WTC11 (cell line): ENCODE data around the gene CTNNA1. TPM values are rescaled to one million over a fixed set of nuclear protein-coding genes. Genes with fewer than 3 reads are reported as not detected.
A peak's percentile ranks its signal among the peaks of the same experiment; 100 is the strongest.

Experiments
- ATAC-seq: fragments of 200-7000 bp; cut with Tn5 transposase; 2 replicates; pipeline ENCODE4 v1.10.0; 2021; ENCODE audit warnings: mild to moderate bottlenecking, moderate library complexity
- CTCF ChIA-PET: fragments of 300-600 bp; sonication (Branson Sonifier 250); formaldehyde crosslinking; loops from one replicate; lab custom pipeline; 2021; ENCODE audit warnings: antibody characterized with exemption; lab: Charles Lee
- POLR2A ChIA-PET: fragments of 350-600 bp; sonication (Branson Sonifier 250); formaldehyde crosslinking; loops from one replicate; lab custom pipeline; 2021; ENCODE audit warnings: antibody characterized with exemption; lab: Charles Lee
- DNase-seq: peaks from one replicate; pipeline ENCODE4 v3.0.0; 2021; ENCODE audit warnings: low spot score
- H3K27ac Mint-ChIP-seq: 2 replicates; pipeline ENCODE4 v1.8.0; 2021; ENCODE audit warnings: mixed read lengths
- H3K27me3 Mint-ChIP-seq: 2 replicates; pipeline ENCODE4 v1.8.0; 2021; ENCODE audit warnings: low read depth, mild to moderate bottlenecking, moderate library complexity, mixed read lengths
- H3K36me3 Mint-ChIP-seq: 2 replicates; pipeline ENCODE4 v1.8.0; 2021; ENCODE audit warnings: mixed read lengths
- H3K4me1 Mint-ChIP-seq: 2 replicates; pipeline ENCODE4 v1.8.0; 2022; ENCODE audit warnings: mixed read lengths
- H3K4me3 Mint-ChIP-seq: 2 replicates; pipeline ENCODE4 v1.8.0; 2021; ENCODE audit warnings: mild to moderate bottlenecking, moderate library complexity, mixed read lengths
- H3K9me3 Mint-ChIP-seq: 2 replicates; pipeline ENCODE4 v1.8.0; 2021; ENCODE audit warnings: mixed read lengths
- ARID4B ChIP-seq: sonication (generic); formaldehyde crosslinking; IDR thresholded peaks from 2 replicates; pipeline ENCODE4 v1.8.0; 2023; ENCODE audit warnings: missing genetic modification reagents, mild to moderate bottlenecking, borderline replicate concordance
- ATF1 ChIP-seq: sonication (generic); formaldehyde crosslinking; IDR thresholded peaks from 2 replicates; pipeline ENCODE4 v1.8.1; 2023; ENCODE audit warnings: mild to moderate bottlenecking, moderate library complexity, missing genetic modification reagents
- CREM ChIP-seq: sonication (generic); formaldehyde crosslinking; IDR thresholded peaks from 2 replicates; pipeline ENCODE4 v1.8.1; 2022; ENCODE audit warnings: mild to moderate bottlenecking, missing genetic modification reagents, moderate library complexity
- CTCF ChIP-seq: fragments of 200-600 bp; IDR thresholded peaks from 2 replicates; pipeline ENCODE4 v1.8.0; 2022; ENCODE audit warnings: antibody characterized with exemption
- NFE2L1 ChIP-seq: sonication (generic); formaldehyde crosslinking; IDR thresholded peaks from 2 replicates; pipeline ENCODE4 v1.8.1; 2023; ENCODE audit warnings: missing genetic modification reagents
- NR1H2 ChIP-seq: sonication (generic); formaldehyde crosslinking; IDR thresholded peaks from 2 replicates; pipeline ENCODE4 v1.9.0; 2021; ENCODE audit warnings: mild to moderate bottlenecking, moderate library complexity, missing genetic modification reagents
- NR3C1 ChIP-seq: sonication (generic); formaldehyde crosslinking; conservative IDR thresholded peaks from 2 replicates; pipeline ENCODE4 v1.8.1; 2023; ENCODE audit warnings: low read depth, mild to moderate bottlenecking, missing genetic modification reagents
- USF1 ChIP-seq: sonication (generic); formaldehyde crosslinking; IDR thresholded peaks from 2 replicates; pipeline ENCODE4 v1.8.0; 2022; ENCODE audit warnings: mild to moderate bottlenecking, missing genetic modification reagents
- ZBTB43 ChIP-seq: sonication (generic); formaldehyde crosslinking; IDR thresholded peaks from 2 replicates; pipeline ENCODE4 v1.8.1; 2023; ENCODE audit warnings: mild to moderate bottlenecking, missing genetic modification reagents
- ZNF121 ChIP-seq: sonication (generic); formaldehyde crosslinking; IDR thresholded peaks from 2 replicates; pipeline ENCODE4 v1.8.0; 2023; ENCODE audit warnings: missing genetic modification reagents
- ZNF232 ChIP-seq: sonication (generic); formaldehyde crosslinking; IDR thresholded peaks from 2 replicates; pipeline ENCODE4 v1.8.0; 2022; ENCODE audit warnings: mild to moderate bottlenecking, missing genetic modification reagents
- ZNF423 ChIP-seq: fragments of 250-450 bp; sonication (Bioruptor Pico); IDR thresholded peaks from 2 replicates; pipeline ENCODE4 v2.1.2; 2022; ENCODE audit warnings: mild to moderate bottlenecking, moderate library complexity
- total RNA-seq: library from RNA; stranded (reverse); gene quantifications from 3 replicates; pipeline ENCODE4 v1.2.3, GENCODE V29; 2021
- TF ChIP-seq, protein P1 (sequence below): sonication (generic); formaldehyde crosslinking; IDR thresholded peaks from 2 replicates; pipeline ENCODE4 v1.8.0; 2022; ENCODE audit warnings: mild to moderate bottlenecking, missing genetic modification reagents
- TF ChIP-seq, protein P2 (sequence below): sonication (generic); formaldehyde crosslinking; IDR thresholded peaks from 2 replicates; pipeline ENCODE4 v1.8.1; 2022; ENCODE audit warnings: mild to moderate bottlenecking, missing genetic modification reagents, moderate library complexity, borderline replicate concordance
- TF ChIP-seq, protein P3 (sequence below): fragments of 250-450 bp; sonication (Bioruptor Pico); IDR thresholded peaks from 2 replicates; pipeline ENCODE4 v2.1.2; 2022; ENCODE audit warnings: mild to moderate bottlenecking, moderate library complexity
- TF ChIP-seq, protein P4 (sequence below): fragments of 250-450 bp; sonication (Bioruptor Pico); IDR thresholded peaks from 2 replicates; pipeline ENCODE4 v1.9.0; 2021; ENCODE audit warnings: moderate library complexity, mild to moderate bottlenecking, inconsistent platforms, borderline replicate concordance
- TF ChIP-seq, protein P5 (sequence below): sonication (generic); formaldehyde crosslinking; IDR thresholded peaks from 2 replicates; pipeline ENCODE4 v1.8.1; 2022; ENCODE audit warnings: missing genetic modification reagents, borderline replicate concordance

The CTNNA1 gene
- total RNA-seq, 1 experiment from 2014 or later: 309 TPM

DNA sequence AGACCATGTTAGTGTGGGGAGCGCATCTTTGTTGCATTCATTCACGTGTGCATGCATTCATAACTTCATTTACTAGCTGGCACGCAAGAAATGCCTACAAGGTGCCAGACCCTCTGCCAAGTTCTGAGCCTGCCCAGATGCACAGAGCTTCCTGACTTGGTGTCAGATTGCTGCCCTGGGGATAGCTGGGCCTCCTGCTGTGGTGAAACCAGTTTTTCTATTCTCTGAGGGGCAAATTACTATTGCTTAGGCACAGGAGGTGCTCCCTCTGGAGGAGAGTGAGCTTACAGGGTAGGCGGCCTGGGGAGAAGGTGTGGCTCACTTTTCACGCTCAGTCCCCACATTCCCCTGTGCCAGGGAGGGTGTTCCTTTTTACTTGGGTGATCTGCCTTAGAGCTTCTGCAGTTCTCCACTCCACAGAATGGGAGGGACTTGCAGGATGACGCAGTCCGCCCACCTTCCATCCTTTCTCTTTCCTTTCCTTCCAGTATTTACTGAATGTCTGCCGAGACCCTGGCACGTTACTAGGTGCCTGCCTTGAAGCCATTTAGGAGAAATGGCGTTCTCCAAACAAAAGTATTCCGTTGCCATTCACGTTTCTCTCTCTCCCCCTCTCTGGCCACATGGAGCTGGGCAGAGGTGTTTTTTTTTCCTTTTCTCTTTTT is 27.9 kb upstream of the CTNNA1 start:
- peak; percentile 78 for DNase-seq
- Mint-ChIP-seq H3K36me3 (no peaks in the 10 kb centered on the region), H3K4me3 (peak overlapping the region; percentile 30; the same call in 1 of the 2 replicates)
- CTCF ChIA-PET: interaction anchor here (0.6 to 2.5 kb wide), 33 partner anchors 10 to 537 kb away, joined by 3 to 43 read pairs (median 4); partner anchors contain the start of gene CTNNA1
- no peak for TF ChIP-seq ATF1 (CRISPR knock-in tag)
- TF ChIP-seq NR1H2 (CRISPR knock-in tag): no peak
- TF ChIP-seq CREM: no peak
- TF ChIP-seq, protein P1, sequence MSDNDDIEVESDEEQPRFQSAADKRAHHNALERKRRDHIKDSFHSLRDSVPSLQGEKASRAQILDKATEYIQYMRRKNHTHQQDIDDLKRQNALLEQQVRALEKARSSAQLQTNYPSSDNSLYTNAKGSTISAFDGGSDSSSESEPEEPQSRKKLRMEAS: 0 out of 2 replicates have a peak, but pooled peaks have one; percentile 30
- TF ChIP-seq, protein P2, sequence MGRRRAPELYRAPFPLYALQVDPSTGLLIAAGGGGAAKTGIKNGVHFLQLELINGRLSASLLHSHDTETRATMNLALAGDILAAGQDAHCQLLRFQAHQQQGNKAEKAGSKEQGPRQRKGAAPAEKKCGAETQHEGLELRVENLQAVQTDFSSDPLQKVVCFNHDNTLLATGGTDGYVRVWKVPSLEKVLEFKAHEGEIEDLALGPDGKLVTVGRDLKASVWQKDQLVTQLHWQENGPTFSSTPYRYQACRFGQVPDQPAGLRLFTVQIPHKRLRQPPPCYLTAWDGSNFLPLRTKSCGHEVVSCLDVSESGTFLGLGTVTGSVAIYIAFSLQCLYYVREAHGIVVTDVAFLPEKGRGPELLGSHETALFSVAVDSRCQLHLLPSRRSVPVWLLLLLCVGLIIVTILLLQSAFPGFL (CRISPR knock-in tag): no peak
- TF ChIP-seq ZNF423 (CRISPR knock-in tag): peak; percentile 79
- no peak for TF ChIP-seq ARID4B (CRISPR knock-in tag)
- TF ChIP-seq CTCF: 0 out of 2 replicates have a peak, but pooled peaks have one; percentile 11
- TF ChIP-seq ZNF121 (CRISPR knock-in tag): no peak
- TF ChIP-seq, protein P3, sequence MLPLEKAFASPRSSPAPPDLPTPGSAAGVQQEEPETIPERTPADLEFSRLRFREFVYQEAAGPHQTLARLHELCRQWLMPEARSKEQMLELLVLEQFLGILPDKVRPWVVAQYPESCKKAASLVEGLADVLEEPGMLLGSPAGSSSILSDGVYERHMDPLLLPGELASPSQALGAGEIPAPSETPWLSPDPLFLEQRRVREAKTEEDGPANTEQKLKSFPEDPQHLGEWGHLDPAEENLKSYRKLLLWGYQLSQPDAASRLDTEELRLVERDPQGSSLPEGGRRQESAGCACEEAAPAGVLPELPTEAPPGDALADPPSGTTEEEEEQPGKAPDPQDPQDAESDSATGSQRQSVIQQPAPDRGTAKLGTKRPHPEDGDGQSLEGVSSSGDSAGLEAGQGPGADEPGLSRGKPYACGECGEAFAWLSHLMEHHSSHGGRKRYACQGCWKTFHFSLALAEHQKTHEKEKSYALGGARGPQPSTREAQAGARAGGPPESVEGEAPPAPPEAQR (CRISPR knock-in tag): no peak
- no peak for TF ChIP-seq NR3C1 (CRISPR knock-in tag)
- no peak for TF ChIP-seq ZNF232 (CRISPR knock-in tag)
- TF ChIP-seq USF1: no peak
- TF ChIP-seq, protein P4, sequence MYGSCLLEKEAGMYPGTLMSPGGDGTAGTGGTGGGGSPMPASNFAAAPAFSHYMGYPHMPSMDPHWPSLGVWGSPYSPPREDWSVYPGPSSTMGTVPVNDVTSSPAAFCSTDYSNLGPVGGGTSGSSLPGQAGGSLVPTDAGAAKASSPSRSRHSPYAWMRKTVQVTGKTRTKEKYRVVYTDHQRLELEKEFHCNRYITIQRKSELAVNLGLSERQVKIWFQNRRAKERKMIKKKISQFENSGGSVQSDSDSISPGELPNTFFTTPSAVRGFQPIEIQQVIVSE (CRISPR knock-in tag): no peak
- no peak for TF ChIP-seq ZBTB43 (CRISPR knock-in tag)
- TF ChIP-seq, protein P5, sequence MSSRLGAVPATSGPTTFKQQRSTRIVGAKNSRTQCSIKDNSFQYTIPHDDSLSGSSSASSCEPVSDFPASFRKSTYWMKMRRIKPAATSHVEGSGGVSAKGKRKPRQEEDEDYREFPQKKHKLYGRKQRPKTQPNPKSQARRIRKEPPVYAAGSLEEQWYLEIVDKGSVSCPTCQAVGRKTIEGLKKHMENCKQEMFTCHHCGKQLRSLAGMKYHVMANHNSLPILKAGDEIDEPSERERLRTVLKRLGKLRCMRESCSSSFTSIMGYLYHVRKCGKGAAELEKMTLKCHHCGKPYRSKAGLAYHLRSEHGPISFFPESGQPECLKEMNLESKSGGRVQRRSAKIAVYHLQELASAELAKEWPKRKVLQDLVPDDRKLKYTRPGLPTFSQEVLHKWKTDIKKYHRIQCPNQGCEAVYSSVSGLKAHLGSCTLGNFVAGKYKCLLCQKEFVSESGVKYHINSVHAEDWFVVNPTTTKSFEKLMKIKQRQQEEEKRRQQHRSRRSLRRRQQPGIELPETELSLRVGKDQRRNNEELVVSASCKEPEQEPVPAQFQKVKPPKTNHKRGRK (CRISPR knock-in tag): no peak
- TF ChIP-seq NFE2L1 (CRISPR knock-in tag): no peak
- TF ChIP-seq, all 79 proteins: peak for 3
- H3K9me3 Mint-ChIP-seq: no peaks in the 10 kb centered on the region
- POLR2A ChIA-PET: interaction anchor here (0.6 to 1.5 kb wide), 5 partner anchors 77 to 568 kb away, joined by 3 to 6 read pairs (median 3); partner anchors contain the start of genes HSPA9 and MATR3
- peak; percentile 90 for ATAC-seq
- H3K4me1 Mint-ChIP-seq: peaks cover 45% of the 10 kb centered on the region
- H3K27ac Mint-ChIP-seq: peak overlapping the region; percentile 96
- H3K27me3 Mint-ChIP-seq: no peaks in the 10 kb centered on the region; the same call in 1 of the 2 replicates
